Natural killer cell (primary cell): ENCODE data around the gene SMPD2. TPM values are rescaled to one million over a fixed set of nuclear protein-coding genes. Genes with fewer than 3 reads are reported as not detected.

Experiments used
- ATAC-seq, 3 donors: fragments of 150-1000 bp in 2 of 3; fragments of 200-7000 bp in 1 of 3; cut with Tn5 transposase; 1 replicate in 1 of 3; 2 replicates in 2 of 3; pipeline ENCODE4 v1.10.0; 2021; ENCODE audit warnings: mild to moderate bottlenecking in 2 of 3, moderate library complexity in 2 of 3
- DNase-seq, 2 donors: peaks; one replicate each; pipeline versions ENCODE4 v3.0.0 to v3.0.0-alpha.2; 2013 to 2021; ENCODE audit warnings: mixed read lengths in 1 of 2
- H3K27ac ChIP-seq: one replicate; pipeline ENCODE4 v1.5.1; 2013; ENCODE audit warnings: mild to moderate bottlenecking, low read length
- H3K27me3 ChIP-seq: one replicate; pipeline ENCODE4 v1.6.1; 2013; ENCODE audit warnings: low read length; ENCODE audit not compliant: control insufficient read depth, insufficient read depth
- H3K36me3 ChIP-seq: one replicate; pipeline ENCODE4 v1.6.1; 2013; ENCODE audit warnings: low read length; ENCODE audit not compliant: control insufficient read depth, insufficient read depth
- H3K4me1 ChIP-seq: one replicate; pipeline ENCODE4 v1.6.1; 2013; ENCODE audit warnings: low read length; ENCODE audit not compliant: control insufficient read depth, insufficient read depth
- H3K4me3 ChIP-seq: one replicate; pipeline ENCODE4 v1.5.1; 2013; ENCODE audit warnings: low read length
- H3K9me3 ChIP-seq: one replicate; pipeline ENCODE4 v1.6.1; 2013; ENCODE audit warnings: low read length; ENCODE audit not compliant: control insufficient read depth, insufficient read depth
- H3K27ac Mint-ChIP-seq, 2 donors: one replicate each; pipeline ENCODE4 v1.8.0; 2022; ENCODE audit warnings: mild to moderate bottlenecking in 2 of 2, mixed read lengths in 2 of 2, moderate library complexity in 1 of 2
- H3K27me3 Mint-ChIP-seq, 2 donors: one replicate each; pipeline ENCODE4 v1.8.0; 2022; ENCODE audit warnings: low read depth in 2 of 2, mixed read lengths in 2 of 2
- H3K36me3 Mint-ChIP-seq: one replicate; pipeline ENCODE4 v1.8.0; 2022; ENCODE audit warnings: mixed read lengths
- H3K4me1 Mint-ChIP-seq, 2 donors: one replicate each; pipeline ENCODE4 v1.8.0; 2022; ENCODE audit warnings: mixed read lengths in 2 of 2
- H3K4me3 Mint-ChIP-seq: one replicate; pipeline ENCODE4 v1.8.0; 2022; ENCODE audit warnings: mild to moderate bottlenecking, moderate library complexity, mixed read lengths
- H3K9me3 Mint-ChIP-seq, 2 donors: one replicate each; pipeline ENCODE4 v1.8.0; 2022; ENCODE audit warnings: mixed read lengths in 2 of 2
- CTCF ChIP-seq: fragments of 200-600 bp; IDR thresholded peaks from one replicate; pipeline ENCODE4 v1.8.0; 2022; ENCODE audit warnings: antibody characterized with exemption
- WGBS: methylation state at CpG from one replicate; pipeline ENCODE4 v1.1.7; 2013; ENCODE audit warnings: missing lambda C conversion rate; ENCODE audit not compliant: insufficient coverage; 5-methylcytosine and 5-hydroxymethylcytosine counted together
- intact Hi-C: fragments of 100-400 bp; cut with micrococcal nuclease; formaldehyde crosslinking; loops from one replicate; pipeline ENCODE4 v1.14.2; 2022
- total RNA-seq, 4 donors: library from RNA; stranded (reverse); fragments of 120-200 nt in 1 of 4; gene quantifications; one replicate each; pipeline versions ENCODE4 v1.2.3 to v1.2.4, GENCODE V29; 2013 to 2022

The SMPD2 gene
- total RNA-seq, 3 donors from 2014 or later (not counting 1 experiment from before 2014, with no cell fraction given), result 25.0 to 37.3 (median 29.3) TPM

GRCh38 chr6:109456111-109456583 lies 15.6 kb downstream of the SMPD2 start:
- intact Hi-C loops, result loop anchor here (10.0 kb wide), 1 partner anchor 239 kb away; the partner anchor contains the start of genes AK9 and FIG4
- DNase-seq (no peak), ATAC-seq (no peak)
- H3K27ac Mint-ChIP-seq, result peak overlapping the region in 1 of 2 donors; percentile 99
- H3K27me3 ChIP-seq, result no peaks in the 10 kb centered on the region
- peaks cover 42 to 51% of the 10 kb centered on the region in 2 donors for H3K4me1 Mint-ChIP-seq
- H3K27me3 Mint-ChIP-seq, result no peaks in the 10 kb centered on the region
- peaks cover 57% of the 10 kb centered on the region for H3K4me1 ChIP-seq
- WGBS, result 26% methylated on average over 38 of the region's 38 CpGs
- no peaks in the 10 kb centered on the region for H3K36me3 Mint-ChIP-seq
- H3K9me3 Mint-ChIP-seq, result no peaks in the 10 kb centered on the region
- TF ChIP-seq CTCF, result no peak
- peak overlapping the region; percentile 64 for H3K27ac ChIP-seq
- no peaks in the 10 kb centered on the region for H3K9me3 ChIP-seq
- H3K4me3 ChIP-seq, result peak overlapping the region; percentile 36
- peaks cover 15% of the 10 kb centered on the region for H3K36me3 ChIP-seq
- peak overlapping the region; percentile 68 for H3K4me3 Mint-ChIP-seq

- no peaks in the 10 kb centered on the region for H3K9me3 ChIP-seq
- DNase-seq, result no peak
- H3K36me3 ChIP-seq, result peaks cover 13% of the 10 kb centered on the region
- Mint-ChIP-seq H3K4me1 (peaks cover 45 to 51% of the 10 kb centered on the region in 2 donors), H3K4me3 (peak overlapping the region; percentile 57), H3K9me3 (no peaks in the 10 kb centered on the region), H3K36me3 (peaks cover 4% of the 10 kb centered on the region), H3K27me3 (no peaks in the 10 kb centered on the region), H3K27ac (peak overlapping the region; percentile 34 to 99)
- H3K4me1 ChIP-seq, result peaks cover 57% of the 10 kb centered on the region
- H3K4me3 ChIP-seq, result peak overlapping the region; percentile 36
- 75% methylated on average over 15 of the region's 16 CpGs for WGBS
- H3K27me3 ChIP-seq, result no peaks in the 10 kb centered on the region
- peak overlapping the region; percentile 64 for H3K27ac ChIP-seq
- no peak for TF ChIP-seq CTCF
- ATAC-seq, result no peak
- intact Hi-C loops, result loop anchor here (10.0 kb wide), 1 partner anchor 238 kb away; the partner anchor contains the start of genes AK9 and FIG4
Measured at GRCh38 chr6:109456710-109457561, 16.4 kb downstream of the SMPD2 start.

- Histone ChIP-seq H3K4me1 (peaks cover 55% of the 10 kb centered on the region), H3K27ac (no peak overlapping the region), H3K27me3 (no peaks in the 10 kb centered on the region), H3K36me3 (peaks cover 15% of the 10 kb centered on the region), H3K9me3 (no peaks in the 10 kb centered on the region), H3K4me3 (no peak overlapping the region)
- H3K4me1 Mint-ChIP-seq, result peaks cover 50 to 51% of the 10 kb centered on the region in 2 donors
- no peak for TF ChIP-seq CTCF
- H3K27ac Mint-ChIP-seq, result peak overlapping the region; percentile 27 to 99
- WGBS, result 91% methylated on average over 6 of the region's 6 CpGs
- no peaks in the 10 kb centered on the region for H3K27me3 Mint-ChIP-seq
- H3K36me3 Mint-ChIP-seq, result peaks cover 10% of the 10 kb centered on the region
- DNase-seq, result no peak
- H3K9me3 Mint-ChIP-seq, result no peaks in the 10 kb centered on the region
- no peak for ATAC-seq
- intact Hi-C loops, result loop anchor here (10.0 kb wide), 1 partner anchor 237 kb away; the partner anchor contains the start of genes AK9 and FIG4
- peak overlapping the region; percentile 49 for H3K4me3 Mint-ChIP-seq
Measured at GRCh38 chr6:109457562-109457996, 17.1 kb downstream of the SMPD2 start.
